ENCODE results near the gene AP2A2. TPM values are rescaled to one million over a fixed set of nuclear protein-coding genes. Genes with fewer than 3 reads are reported as not detected.

Gene AP2A2
- total RNA-seq, 1 donor from 2014 or later = 78.1 TPM

- no peaks in the 10 kb centered on the region for H3K27me3 Mint-ChIP-seq (ENCODE audit: low read depth)
- no peak overlapping the region for H3K27ac Mint-ChIP-seq (ENCODE audit: unreplicated experiment)
- H3K36me3 Mint-ChIP-seq (ENCODE audit: low read depth) = no peaks in the 10 kb centered on the region
- no peak for DNase-seq (ENCODE audit: low read depth, low spot score)
- no peaks in the 10 kb centered on the region for H3K9me3 Mint-ChIP-seq
- TF ChIP-seq, protein P1, sequence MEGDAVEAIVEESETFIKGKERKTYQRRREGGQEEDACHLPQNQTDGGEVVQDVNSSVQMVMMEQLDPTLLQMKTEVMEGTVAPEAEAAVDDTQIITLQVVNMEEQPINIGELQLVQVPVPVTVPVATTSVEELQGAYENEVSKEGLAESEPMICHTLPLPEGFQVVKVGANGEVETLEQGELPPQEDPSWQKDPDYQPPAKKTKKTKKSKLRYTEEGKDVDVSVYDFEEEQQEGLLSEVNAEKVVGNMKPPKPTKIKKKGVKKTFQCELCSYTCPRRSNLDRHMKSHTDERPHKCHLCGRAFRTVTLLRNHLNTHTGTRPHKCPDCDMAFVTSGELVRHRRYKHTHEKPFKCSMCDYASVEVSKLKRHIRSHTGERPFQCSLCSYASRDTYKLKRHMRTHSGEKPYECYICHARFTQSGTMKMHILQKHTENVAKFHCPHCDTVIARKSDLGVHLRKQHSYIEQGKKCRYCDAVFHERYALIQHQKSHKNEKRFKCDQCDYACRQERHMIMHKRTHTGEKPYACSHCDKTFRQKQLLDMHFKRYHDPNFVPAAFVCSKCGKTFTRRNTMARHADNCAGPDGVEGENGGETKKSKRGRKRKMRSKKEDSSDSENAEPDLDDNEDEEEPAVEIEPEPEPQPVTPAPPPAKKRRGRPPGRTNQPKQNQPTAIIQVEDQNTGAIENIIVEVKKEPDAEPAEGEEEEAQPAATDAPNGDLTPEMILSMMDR (conservative IDR thresholded peaks at IDR 0.05) = no peak
- H3K4me1 Mint-ChIP-seq = peaks cover 13% of the 10 kb centered on the region
- H3K4me3 Mint-ChIP-seq = peak overlapping the region; percentile 93
Measured at GRCh38 chr11:911890-912219, 13.8 kb upstream of the AP2A2 start.

- Mint-ChIP-seq H3K4me3 (peak overlapping the region; percentile 93), H3K9me3 (no peaks in the 10 kb centered on the region), H3K27me3 (ENCODE audit: low read depth) (no peaks in the 10 kb centered on the region), H3K36me3 (ENCODE audit: low read depth) (no peaks in the 10 kb centered on the region), H3K27ac (ENCODE audit: unreplicated experiment) (no peak overlapping the region), H3K4me1 (peaks cover 13% of the 10 kb centered on the region)
- DNase-seq (ENCODE audit: low read depth, low spot score) = no peak
- TF ChIP-seq, protein P1 (conservative IDR thresholded peaks at IDR 0.05) = no peak
Measured at GRCh38 chr11:912266-912665, 13.4 kb upstream of the AP2A2 start.

GRCh38 chr11:913043-913442 lies 12.6 kb upstream of the AP2A2 start:
- Mint-ChIP-seq H3K9me3 (no peaks in the 10 kb centered on the region), H3K27me3 (ENCODE audit: low read depth) (no peaks in the 10 kb centered on the region), H3K4me1 (peaks cover 13% of the 10 kb centered on the region), H3K36me3 (ENCODE audit: low read depth) (no peaks in the 10 kb centered on the region), H3K27ac (ENCODE audit: unreplicated experiment) (no peak overlapping the region), H3K4me3 (peak overlapping the region; percentile 84)
- no peak for DNase-seq (ENCODE audit: low read depth, low spot score)
- TF ChIP-seq, protein P1 (conservative IDR thresholded peaks at IDR 0.05) = no peak

- DNase-seq (ENCODE audit: low read depth, low spot score) = no peak
- Mint-ChIP-seq H3K4me1 (peaks cover 15% of the 10 kb centered on the region), H3K27me3 (ENCODE audit: low read depth) (no peaks in the 10 kb centered on the region), H3K9me3 (no peaks in the 10 kb centered on the region), H3K4me3 (no peak overlapping the region), H3K27ac (ENCODE audit: unreplicated experiment) (no peak overlapping the region), H3K36me3 (ENCODE audit: low read depth) (no peaks in the 10 kb centered on the region)
- TF ChIP-seq, protein P1 (conservative IDR thresholded peaks at IDR 0.05) = no peak
Measured at GRCh38 chr11:914204-914603, 11.5 kb upstream of the AP2A2 start.

DNA sequence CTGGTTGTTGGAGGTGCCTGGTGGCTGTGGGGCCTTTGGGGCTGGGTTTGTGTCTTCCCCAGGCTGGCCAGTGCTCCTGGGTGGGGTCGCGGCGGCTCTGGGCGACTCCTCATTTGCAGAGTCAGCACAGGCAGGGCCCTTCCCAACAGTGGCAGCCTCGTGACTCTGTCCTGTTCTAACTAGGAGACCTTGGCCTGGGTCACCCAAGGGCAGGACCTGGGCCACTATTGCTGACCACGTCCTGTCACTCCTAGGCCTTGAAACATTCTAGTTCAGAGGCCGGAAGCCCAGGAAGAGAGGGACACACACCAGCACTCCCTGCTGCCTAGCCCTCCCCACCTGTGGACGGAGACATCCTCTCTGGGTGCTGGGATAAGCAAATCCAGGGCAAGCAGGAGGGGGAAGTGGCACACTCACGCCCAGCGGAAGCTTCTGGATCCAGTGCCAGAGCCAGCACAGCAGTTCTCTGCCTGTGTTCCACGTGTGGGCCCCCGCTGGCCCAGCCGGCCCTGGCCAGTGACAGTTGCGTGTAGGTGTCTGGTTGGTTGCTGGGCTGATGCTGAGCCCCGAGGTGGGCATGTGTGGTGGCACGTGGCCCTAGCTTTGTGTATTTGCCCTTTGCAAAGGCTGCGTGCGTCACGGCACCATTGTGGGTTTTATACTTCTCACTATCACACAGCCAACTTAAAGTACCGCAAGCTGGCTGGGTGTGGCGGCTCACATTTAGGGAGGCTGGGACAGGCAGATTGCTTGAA lies 10.7 kb upstream of the AP2A2 start:
- no peaks in the 10 kb centered on the region for H3K36me3 Mint-ChIP-seq (ENCODE audit: low read depth)
- no peak overlapping the region for H3K27ac Mint-ChIP-seq (ENCODE audit: unreplicated experiment)
- no peak for DNase-seq (ENCODE audit: low read depth, low spot score)
- TF ChIP-seq, protein P1 (conservative IDR thresholded peaks at IDR 0.05) = no peak
- H3K27me3 Mint-ChIP-seq (ENCODE audit: low read depth) = no peaks in the 10 kb centered on the region
- H3K4me3 Mint-ChIP-seq = no peak overlapping the region
- H3K4me1 Mint-ChIP-seq = peaks cover 11% of the 10 kb centered on the region
- H3K9me3 Mint-ChIP-seq = no peaks in the 10 kb centered on the region
